ENCODE measurements around the gene MCF2L. TPM values are rescaled to one million over a fixed set of nuclear protein-coding genes. Genes with fewer than 3 reads are reported as not detected.

Gene MCF2L
- total and polyA plus RNA-seq, 9 of the 15 experiments (the other 6 are each of a cell fraction or from before 2014, with no cell fraction given), result 0.05 to 0.25 (median 0.18) TPM; not detected in 5

- peaks cover 12 to 72% of the 10 kb centered on the region in 2 experiments; a peak in 3 of 5 replicates for H3K27me3 ChIP-seq (ENCODE audit: control insufficient read depth in 2 of 2, insufficient read depth in 2 of 2, low read length in 2 of 2)
- TF ChIP-seq KLF1 (tag; IDR thresholded peaks at IDR 0.05) (no peak), ARNT (IDR thresholded peaks at IDR 0.05) (no peak), PTBP1 (IDR thresholded peaks at IDR 0.05; ENCODE audit: low read depth, low read length) (no peak), MTF1 (CRISPR knock-in tag; IDR thresholded peaks at IDR 0.05; ENCODE audit: borderline replicate concordance) (no peak), ZNF184 (CRISPR knock-in tag; IDR thresholded peaks at IDR 0.05) (no peak), RFX1 (IDR thresholded peaks at IDR 0.05) (no peak), CTBP1 (IDR thresholded peaks at IDR 0.05; ENCODE audit: borderline replicate concordance) (no peak), ZNF24 (IDR thresholded peaks at IDR 0.05) (no peak), KAT8 (IDR thresholded peaks at IDR 0.05; ENCODE audit: low read depth) (no peak)
- TF ChIP-seq, protein P1, sequence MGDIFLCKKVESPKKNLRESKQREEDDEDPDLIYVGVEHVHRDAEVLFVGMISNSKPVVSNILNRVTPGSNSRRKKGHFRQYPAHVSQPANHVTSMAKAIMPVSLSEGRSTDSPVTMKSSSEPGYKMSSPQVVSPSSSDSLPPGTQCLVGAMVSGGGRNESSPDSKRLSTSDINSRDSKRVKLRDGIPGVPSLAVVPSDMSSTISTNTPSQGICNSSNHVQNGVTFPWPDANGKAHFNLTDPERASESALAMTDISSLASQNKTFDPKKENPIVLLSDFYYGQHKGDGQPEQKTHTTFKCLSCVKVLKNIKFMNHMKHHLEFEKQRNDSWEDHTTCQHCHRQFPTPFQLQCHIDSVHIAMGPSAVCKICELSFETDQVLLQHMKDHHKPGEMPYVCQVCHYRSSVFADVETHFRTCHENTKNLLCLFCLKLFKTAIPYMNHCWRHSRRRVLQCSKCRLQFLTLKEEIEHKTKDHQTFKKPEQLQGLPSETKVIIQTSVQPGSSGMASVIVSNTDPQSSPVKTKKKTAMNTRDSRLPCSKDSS (IDR thresholded peaks at IDR 0.05; ENCODE audit: low read depth, partially characterized antibody), result no peak
- no peaks in the 10 kb centered on the region for H3K9me3 ChIP-seq (replicated peaks; ENCODE audit: control insufficient read depth, insufficient read depth, low read depth, low read length)
- POLR2A ChIA-PET, result interaction anchor here (0.6 to 0.7 kb wide), 2 partner anchors 178 to 439 kb away, joined by 3 read pairs; no protein-coding TSS in a partner anchor
- in situ Hi-C loops (cut with MboI), result no loop called here
- 0% methylated on average over 2 of the region's 7 CpGs for WGBS (ENCODE audit: insufficient coverage, low coverage, missing lambda C conversion rate)
- no peak overlapping the region for H3K4me3 ChIP-seq
- H3K4me2 ChIP-seq (ENCODE audit: insufficient read depth, low read length), result no peak overlapping the region
- no peak overlapping the region for H2AFZ ChIP-seq (ENCODE audit: low read depth, low read length)
- no peaks in the 10 kb centered on the region for H3K9me1 ChIP-seq (ENCODE audit: control insufficient read depth, insufficient read depth, low read length)
- BruUV-seq (replicated peaks), result no TSS peak
- intact Hi-C loops (cut with micrococcal nuclease), result no loop called here
- no peaks in the 10 kb centered on the region for H3K4me1 ChIP-seq (replicated peaks in 1 of 2; ENCODE audit: control insufficient read depth in 2 of 2, insufficient read depth in 2 of 2, low read length in 2 of 2)
- no peak for FAIRE-seq
- no peak for ATAC-seq
- CTCF ChIA-PET (ENCODE audit: low intra/inter-chr PET ratio), result no interaction called here
- no peaks in the 10 kb centered on the region for H3K36me3 ChIP-seq (ENCODE audit: control insufficient read depth, insufficient read depth, low read length)
- H3K9ac ChIP-seq (ENCODE audit: insufficient read depth in 1 of 2, low read depth in 2 of 2, low read length in 2 of 2), result no peak overlapping the region
- no peaks in the 10 kb centered on the region for H4K20me1 ChIP-seq (replicated peaks; ENCODE audit: control insufficient read depth, insufficient read depth, low read length)
- H3K27ac ChIP-seq (ENCODE audit: extremely low read depth, low read depth, low read length), result no peak overlapping the region
- H3K79me2 ChIP-seq (ENCODE audit: control insufficient read depth, insufficient read depth, low read length), result no peaks in the 10 kb centered on the region
- no peak for DNase-seq (ENCODE audit: extremely low read depth in 1 of 4, low spot score in 3 of 4)
Measured at GRCh38 chr13:112960706-112961105, 8.3 kb upstream of the MCF2L start.

All from K562 (cell line).